ENCODE data around the gene COLEC12.
"Not testable (repeated sequence)": the region's sequence is repeated elsewhere in the genome, so short reads cannot be mapped to it uniquely, and the experiment has no call there.

COLEC12 gene

GRCh38 chr18:407626-408224, 92.8 kb downstream of the COLEC12 start:
- DNase-seq (ENCODE audit: low read depth), result no peak

GRCh38 chr18:407191-407590, 93.3 kb downstream of the COLEC12 start:
- no peak for DNase-seq (ENCODE audit: low read depth)

GRCh38 chr18:406677-407076, 93.8 kb downstream of the COLEC12 start:
- DNase-seq (ENCODE audit: low read depth), result no peak

GRCh38 chr18:405006-405405, 95.5 kb downstream of the COLEC12 start:
- not testable (repeated sequence) for DNase-seq (ENCODE audit: low read depth)

GRCh38 chr18:404061-404636, 96.4 kb downstream of the COLEC12 start:
- DNase-seq (ENCODE audit: low read depth), result no peak

- no peak for DNase-seq (ENCODE audit: low read depth)
Measured at GRCh38 chr18:402129-402528, 98.4 kb downstream of the COLEC12 start.

- no peak for DNase-seq (ENCODE audit: low read depth)
Measured at GRCh38 chr18:400456-400855, 100.0 kb downstream of the COLEC12 start.

- no peak for DNase-seq (ENCODE audit: low read depth)
Measured at GRCh38 chr18:399631-400135, 100.8 kb downstream of the COLEC12 start.

- DNase-seq (ENCODE audit: low read depth), result no peak
Measured at GRCh38 chr18:398935-399630, 101.4 kb downstream of the COLEC12 start.

- DNase-seq (ENCODE audit: low read depth), result no peak
Measured at GRCh38 chr18:396556-396955, 103.9 kb downstream of the COLEC12 start.

GRCh38 chr18:396251-396555, 104.3 kb downstream of the COLEC12 start:
- no peak for DNase-seq (ENCODE audit: low read depth)

- DNase-seq (ENCODE audit: low read depth), result no peak
Measured at GRCh38 chr18:395456-396250, 104.8 kb downstream of the COLEC12 start.

- no peak for DNase-seq (ENCODE audit: low read depth)
Measured at GRCh38 chr18:394987-395362, 105.5 kb downstream of the COLEC12 start.

GRCh38 chr18:394262-394986, 106.1 kb downstream of the COLEC12 start:
- DNase-seq (ENCODE audit: low read depth), result no peak

- DNase-seq (ENCODE audit: low read depth), result no peak
Measured at GRCh38 chr18:393574-393957, 106.9 kb downstream of the COLEC12 start.

- DNase-seq (ENCODE audit: low read depth), result no peak
Measured at GRCh38 chr18:392928-393573, 107.5 kb downstream of the COLEC12 start.

GRCh38 chr18:390741-391478, 109.6 kb downstream of the COLEC12 start:
- DNase-seq (ENCODE audit: low read depth), result no peak

GRCh38 chr18:389658-390357, 110.7 kb downstream of the COLEC12 start:
- DNase-seq (ENCODE audit: low read depth), result no peak

- no peak for DNase-seq (ENCODE audit: low read depth)
Measured at GRCh38 chr18:388200-388599, 112.3 kb downstream of the COLEC12 start.

GRCh38 chr18:386994-387393, 113.5 kb downstream of the COLEC12 start:
- no peak for DNase-seq (ENCODE audit: low read depth)
